Measurements from ENCODE around the gene MASP2. TPM values are rescaled to one million over a fixed set of nuclear protein-coding genes. Genes with fewer than 3 reads are reported as not detected.
A peak's percentile ranks its signal among the peaks of the same experiment; 100 is the strongest.
"Not testable (repeated sequence)": the region's sequence is repeated elsewhere in the genome, so short reads cannot be mapped to it uniquely, and the experiment has no call there.

The MASP2 gene
- total RNA-seq, 4 donors from 2014 or later: 0.19 TPM; not detected in 3

DNA sequence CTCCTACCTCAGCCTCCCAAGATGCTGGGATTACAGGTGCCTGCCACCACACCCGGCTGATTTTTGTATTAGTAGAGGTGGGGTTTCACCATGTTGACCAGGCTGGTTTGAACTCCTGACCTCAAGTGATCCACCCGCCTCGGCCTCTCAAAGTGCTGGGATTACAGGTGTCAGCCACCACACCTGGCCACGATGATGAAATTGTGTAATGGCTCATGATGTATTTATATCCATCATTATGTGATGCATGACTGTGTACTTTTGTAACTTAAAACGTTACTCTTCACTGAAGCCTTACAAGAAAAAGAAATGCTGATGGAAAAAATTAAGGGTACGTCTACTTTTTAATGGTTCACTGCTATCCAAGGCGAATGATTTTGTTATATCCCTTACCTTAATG, 27.1 kb downstream of the MASP2 start:
- Histone ChIP-seq H3K4me1 (peaks cover 0 to 38% (median 12%) of the 10 kb centered on the region in 3 donors), H3K27ac (no peak overlapping the region), H3K36me3 (peaks cover 22 to 100% (median 79%) of the 10 kb centered on the region in 3 donors), H3K27me3 (no peaks in the 10 kb centered on the region), H3K4me3 (no peak overlapping the region), H3K9me3 (no peaks in the 10 kb centered on the region)
- intact Hi-C loops (cut with DNase I): no loop called here
- TF ChIP-seq POLR2A (IDR thresholded peaks at IDR 0.05): no peak
- TF ChIP-seq, protein P1, sequence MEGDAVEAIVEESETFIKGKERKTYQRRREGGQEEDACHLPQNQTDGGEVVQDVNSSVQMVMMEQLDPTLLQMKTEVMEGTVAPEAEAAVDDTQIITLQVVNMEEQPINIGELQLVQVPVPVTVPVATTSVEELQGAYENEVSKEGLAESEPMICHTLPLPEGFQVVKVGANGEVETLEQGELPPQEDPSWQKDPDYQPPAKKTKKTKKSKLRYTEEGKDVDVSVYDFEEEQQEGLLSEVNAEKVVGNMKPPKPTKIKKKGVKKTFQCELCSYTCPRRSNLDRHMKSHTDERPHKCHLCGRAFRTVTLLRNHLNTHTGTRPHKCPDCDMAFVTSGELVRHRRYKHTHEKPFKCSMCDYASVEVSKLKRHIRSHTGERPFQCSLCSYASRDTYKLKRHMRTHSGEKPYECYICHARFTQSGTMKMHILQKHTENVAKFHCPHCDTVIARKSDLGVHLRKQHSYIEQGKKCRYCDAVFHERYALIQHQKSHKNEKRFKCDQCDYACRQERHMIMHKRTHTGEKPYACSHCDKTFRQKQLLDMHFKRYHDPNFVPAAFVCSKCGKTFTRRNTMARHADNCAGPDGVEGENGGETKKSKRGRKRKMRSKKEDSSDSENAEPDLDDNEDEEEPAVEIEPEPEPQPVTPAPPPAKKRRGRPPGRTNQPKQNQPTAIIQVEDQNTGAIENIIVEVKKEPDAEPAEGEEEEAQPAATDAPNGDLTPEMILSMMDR (IDR thresholded peaks at IDR 0.05): no peak
- WGBS, 2 donors: 69 to 80% methylated on average over 4 to 6 of the region's 7 CpGs
- no peak for DNase-seq

DNA sequence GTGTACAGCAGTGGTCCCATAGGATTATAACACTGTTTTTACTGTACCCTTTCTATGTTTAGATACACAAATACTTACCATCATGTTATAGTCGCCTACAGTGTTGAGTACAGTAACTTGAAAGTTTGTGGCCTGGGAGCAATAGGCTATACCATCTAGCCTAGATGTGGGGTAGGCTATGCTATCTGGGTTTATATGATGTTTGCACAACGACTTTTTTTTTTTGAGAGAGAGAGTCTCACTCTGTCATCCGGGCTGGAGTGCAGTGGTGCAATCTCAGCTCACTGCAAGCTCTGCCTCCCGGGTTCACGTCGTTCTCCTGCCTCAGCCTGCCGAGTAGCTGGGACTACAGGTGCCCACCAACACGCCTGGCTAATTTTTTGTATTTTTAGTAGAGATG, 27.7 kb downstream of the MASP2 start:
- H3K4me3 ChIP-seq; H3K9me3 ChIP-seq; intact Hi-C loops (cut with DNase I); H3K27ac ChIP-seq; H3K27me3 ChIP-seq; DNase-seq: not testable (repeated sequence)
- H3K36me3 ChIP-seq: peaks cover 28 to 100% (median 79%) of the 10 kb centered on the region in 3 donors
- H3K4me1 ChIP-seq: peaks cover 0 to 39% (median 18%) of the 10 kb centered on the region in 3 donors
- 82 to 83% methylated on average over 8 of the region's 8 CpGs for WGBS, 2 donors

DNA sequence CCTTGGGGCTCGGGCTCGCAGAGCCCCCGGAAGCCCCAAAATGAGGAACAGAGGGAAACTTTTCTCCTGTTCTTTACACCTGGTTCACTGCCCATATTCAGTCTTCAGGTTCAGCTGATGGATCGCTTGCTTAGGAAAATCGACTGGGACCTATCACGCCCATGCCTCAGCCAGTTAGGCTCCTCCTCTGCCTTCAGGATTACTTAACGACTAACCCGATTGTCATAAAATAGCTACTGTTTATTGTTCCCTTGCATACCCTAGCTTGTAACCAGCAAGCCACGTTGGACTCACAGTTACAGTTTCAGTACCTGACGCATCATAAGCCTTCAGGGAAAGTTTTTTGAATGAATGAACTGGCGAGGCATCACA, 33.9 kb downstream of the MASP2 start:
- Histone ChIP-seq H3K9me3 (no peaks in the 10 kb centered on the region), H3K4me1 (peaks cover 6 to 53% (median 30%) of the 10 kb centered on the region in 3 donors), H3K27ac (peak overlapping the region; percentile 98 to 99 (median 98)), H3K27me3 (no peaks in the 10 kb centered on the region), H3K36me3 (peaks cover 16 to 47% (median 38%) of the 10 kb centered on the region in 3 donors), H3K4me3 (peak overlapping the region; percentile 92 to 99 (median 96))
- intact Hi-C loops (cut with DNase I): no loop called here
- TF ChIP-seq, protein P1 (IDR thresholded peaks at IDR 0.05): no peak
- no peak for TF ChIP-seq POLR2A (IDR thresholded peaks at IDR 0.05)
- WGBS, 2 donors: 2 to 4% methylated on average over 10 to 11 of the region's 11 CpGs
- no peak for DNase-seq

DNA sequence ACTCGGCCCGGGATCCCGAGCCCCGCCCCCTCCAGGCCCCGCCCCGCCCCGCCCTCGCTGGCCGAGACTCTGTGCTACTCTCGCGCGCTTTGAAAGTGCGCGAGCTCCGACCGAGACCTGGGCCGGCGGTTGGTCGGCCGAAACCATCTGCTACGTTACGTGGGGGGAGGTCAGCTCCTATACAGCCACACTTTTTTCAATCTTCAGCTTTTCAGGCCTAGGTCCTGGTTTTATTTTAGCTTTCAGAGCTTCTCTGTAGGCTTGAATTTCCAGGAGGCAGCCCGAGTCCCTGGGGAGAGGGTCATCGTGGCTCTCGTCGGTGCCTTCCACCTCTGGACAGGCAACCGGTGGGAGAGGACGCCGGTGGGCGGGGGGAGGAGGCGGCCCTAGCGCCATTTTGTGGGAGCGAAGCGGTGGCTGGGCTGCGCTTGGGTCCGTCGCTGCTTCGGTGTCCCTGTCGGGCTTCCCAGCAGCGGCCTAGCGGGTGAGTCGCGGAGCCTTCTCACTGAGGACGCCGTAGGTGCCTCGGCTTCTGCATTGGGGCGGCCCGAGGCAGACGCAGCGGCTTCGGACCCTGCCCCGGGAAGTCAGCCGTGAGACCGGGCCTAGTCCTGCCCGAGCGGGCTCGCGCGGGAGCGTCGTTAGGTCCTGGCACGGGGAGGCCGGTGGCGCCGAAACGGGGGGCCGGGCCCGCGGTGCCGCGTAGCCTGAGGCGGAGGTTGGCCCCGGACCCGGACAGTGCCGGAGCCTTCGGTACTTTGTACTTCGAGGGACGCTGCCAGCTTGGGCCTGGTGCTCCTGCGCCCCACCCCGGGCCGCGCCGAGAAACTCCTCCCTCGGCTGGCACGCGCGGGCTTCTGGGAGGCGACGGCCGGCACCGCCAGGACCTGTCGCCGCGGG, 34.5 kb downstream of the MASP2 start, which contains the start of gene TARDBP:
TARDBP (plus strand) TSS at position 395 of the 900 bp plus-strand sequence. CDS start 1,074 bp downstream, outside the sequence.
- Histone ChIP-seq H3K27ac (peak within 1 kb of the TSS; percentile 98 to 99 (median 98)), H3K36me3 (peaks cover 16 to 41% (median 32%) of the 10 kb centered on the region in 3 donors), H3K27me3 (no peaks in the 10 kb centered on the region), H3K9me3 (no peaks in the 10 kb centered on the region), H3K4me1 (peaks cover 6 to 51% (median 30%) of the 10 kb centered on the region in 3 donors), H3K4me3 (peak within 1 kb of the TSS; percentile 92 to 99 (median 96))
- intact Hi-C loops (cut with DNase I): no loop called here
- peak; percentile 47 for DNase-seq
- TF ChIP-seq, protein P1 (IDR thresholded peaks at IDR 0.05): peak in 1 of 6 experiments; percentile 14
- TF ChIP-seq POLR2A (IDR thresholded peaks at IDR 0.05): peak in 3 of 4 donors; percentile 88 to 97 (median 91)
- WGBS, 2 donors: 0 to 2% methylated on average over 1 to 11 of the region's 94 CpGs

DNA sequence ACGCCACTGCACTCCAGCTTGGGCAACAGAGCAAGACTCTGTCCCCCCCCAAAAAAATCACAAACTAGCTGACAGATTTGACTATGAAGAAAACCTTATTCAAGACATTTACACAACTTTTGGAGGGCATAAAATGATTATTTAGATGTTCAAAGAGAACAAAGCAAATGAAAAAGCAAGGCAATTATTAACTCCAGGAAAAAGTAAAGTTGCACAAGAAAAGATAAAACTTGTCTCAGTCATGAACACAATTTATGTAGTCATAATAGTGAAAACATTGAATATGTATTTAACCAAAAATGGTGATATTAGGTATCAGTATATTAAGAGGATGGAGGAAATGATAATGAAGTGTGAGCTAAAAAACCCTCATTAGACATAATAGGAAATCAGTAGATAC, 46.5 kb downstream of the MASP2 start:
- Histone ChIP-seq H3K27ac (no peak overlapping the region), H3K9me3 (peaks cover 0 to 10% (median 0%) of the 10 kb centered on the region in 3 donors), H3K36me3 (no peaks in the 10 kb centered on the region), H3K4me1 (no peaks in the 10 kb centered on the region), H3K27me3 (no peaks in the 10 kb centered on the region), H3K4me3 (no peak overlapping the region)
- DNase-seq: no peak
- intact Hi-C loops (cut with DNase I): no loop called here
- no peak for TF ChIP-seq POLR2A (IDR thresholded peaks at IDR 0.05)
- TF ChIP-seq, protein P1 (IDR thresholded peaks at IDR 0.05): no peak
- WGBS, 2 donors: 73 to 100% methylated on average over 1 of the region's 1 CpG

All from esophagus squamous epithelium (tissue), 5 donors.